OCI-LY3 (cell line): ENCODE measurements around the gene TMPRSS3.

Source experiments
- H2AFZ ChIP-seq: fragments of 200-600, 300-600 bp; shearing (Covaris generic); 2 replicates; pipeline ENCODE4 v1.6.0; 2014; ENCODE audit warnings: antibody characterized with exemption, low read depth, low read length
- H3K27ac ChIP-seq: fragments of 200-600, 300-600 bp; sonication (generic); 2 replicates; pipeline ENCODE4 v1.5.1; 2014; ENCODE audit warnings: mild to moderate bottlenecking, low read length, moderate library complexity, mixed read lengths
- H3K27me3 ChIP-seq: fragments of 200-600, 300-600 bp; sonication (generic); 2 replicates; pipeline ENCODE4 v1.6.1; 2014; ENCODE audit warnings: low read depth, low read length, mixed read lengths
- H3K36me3 ChIP-seq: fragments of 200-600, 300-600 bp; sonication (generic); replicated peaks from 2 replicates; pipeline ENCODE3; 2014; ENCODE audit warnings: low read depth, low read length, mixed read lengths
- H3K4me1 ChIP-seq: fragments of 300-600, 200-600 bp; sonication (generic); 2 replicates; pipeline ENCODE4 v1.6.1; 2014; ENCODE audit warnings: low read length, mixed read lengths
- H3K4me2 ChIP-seq: fragments of 200-600, 300-600 bp; sonication (generic); 2 replicates; pipeline ENCODE4 v1.6.1; 2014; ENCODE audit warnings: low read length, mixed read lengths
- H3K4me3 ChIP-seq: fragments of 300-600, 200-600 bp; sonication (generic); 2 replicates; pipeline ENCODE4 v1.5.1; 2014; ENCODE audit warnings: antibody characterized with exemption, mild to moderate bottlenecking, low read length, moderate library complexity
- H3K79me2 ChIP-seq: fragments of 300-600, 200-600 bp; shearing (Covaris generic); 2 replicates; pipeline ENCODE4 v1.6.1; 2014; ENCODE audit warnings: mild to moderate bottlenecking, low read length, mixed read lengths
- H3K9ac ChIP-seq: fragments of 300-600, 200-600 bp; shearing (Covaris generic); 2 replicates; pipeline ENCODE4 v1.6.0; 2014; ENCODE audit warnings: mild to moderate bottlenecking, low read length, moderate library complexity
- H3K9me3 ChIP-seq: fragments of 200-600, 300-600 bp; shearing (Covaris generic); 2 replicates; pipeline ENCODE4 v1.6.1; 2014; ENCODE audit warnings: low read length, mixed read lengths; ENCODE audit not compliant: insufficient read depth
- H4K20me1 ChIP-seq: fragments of 200-600, 300-600 bp; sonication (generic); 2 replicates; pipeline ENCODE4 v1.6.1; 2016; ENCODE audit warnings: low read length, mixed read lengths; ENCODE audit not compliant: insufficient read depth
- CTCF ChIP-seq: fragments of 200-600, 300-600 bp; sonication (generic); IDR thresholded peaks from 2 replicates; pipeline ENCODE4 v1.5.1; 2014; ENCODE audit warnings: antibody characterized with exemption, low read length, low read depth
- EZH2phosphoT487 ChIP-seq: fragments of 200-600 bp; shearing (Covaris generic); IDR thresholded peaks from 2 replicates; pipeline ENCODE4 v1.6.1; 2018; ENCODE audit warnings: antibody characterized with exemption, mixed run types, low read depth

TMPRSS3 gene

DNA sequence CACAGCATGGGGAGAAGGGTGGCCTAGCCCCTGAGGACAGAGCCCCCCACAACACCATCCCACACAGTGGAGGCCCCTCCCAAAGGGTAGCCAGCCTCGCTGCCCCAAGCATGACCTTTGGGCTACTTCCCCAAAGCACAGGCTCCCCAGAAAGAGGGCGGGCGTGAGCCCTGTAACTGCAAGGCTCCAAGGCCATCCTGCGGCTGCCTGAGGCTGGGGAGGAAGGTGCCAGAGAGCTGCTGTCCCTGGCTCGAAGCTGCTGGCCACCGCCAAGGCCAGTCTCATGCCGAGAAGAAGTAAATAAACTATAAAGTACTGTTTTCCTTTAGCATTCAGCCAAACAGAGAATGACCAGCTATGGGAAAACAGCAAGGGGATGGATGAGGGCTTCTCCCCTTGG lies 35.3 kb upstream of the TMPRSS3 start:
- Histone ChIP-seq H3K4me2 (no peak overlapping the region), H3K4me3 (no peak overlapping the region), H4K20me1 (no peaks in the 10 kb centered on the region), H3K27me3 (peaks cover 13% of the 10 kb centered on the region), H3K27ac (no peak overlapping the region), H2AFZ (no peak overlapping the region), H3K4me1 (no peaks in the 10 kb centered on the region), H3K9me3 (no peaks in the 10 kb centered on the region), H3K79me2 (no peaks in the 10 kb centered on the region), H3K36me3 (no peaks in the 10 kb centered on the region), H3K9ac (no peak overlapping the region)
- TF ChIP-seq CTCF (no peak), EZH2phosphoT487 (no peak)

DNA sequence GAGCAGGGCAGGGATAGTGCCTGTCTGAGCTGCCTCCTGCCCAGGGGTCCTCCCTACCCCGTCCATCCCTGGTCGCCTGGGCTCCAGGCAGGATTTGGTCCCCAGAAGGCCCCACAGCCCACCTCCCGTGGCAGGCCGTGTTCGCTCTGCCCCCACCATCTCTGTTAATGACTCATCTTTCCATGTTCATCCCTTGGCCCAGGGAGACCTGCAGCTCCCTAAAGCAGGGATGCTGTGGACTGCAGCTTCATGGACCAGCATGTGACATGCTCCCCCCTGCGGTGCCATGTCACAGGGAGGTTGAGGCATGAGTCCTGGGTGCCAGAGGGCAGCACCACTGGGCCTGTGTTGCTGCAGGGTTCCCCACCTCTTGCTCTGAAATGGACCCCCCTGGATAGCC lies 34.7 kb upstream of the TMPRSS3 start:
- Histone ChIP-seq H3K27me3 (peaks cover 17% of the 10 kb centered on the region), H3K9me3 (no peaks in the 10 kb centered on the region), H3K27ac (no peak overlapping the region), H2AFZ (no peak overlapping the region), H3K36me3 (no peaks in the 10 kb centered on the region), H3K4me2 (no peak overlapping the region), H3K9ac (no peak overlapping the region), H4K20me1 (no peaks in the 10 kb centered on the region), H3K4me1 (no peaks in the 10 kb centered on the region), H3K79me2 (no peaks in the 10 kb centered on the region), H3K4me3 (no peak overlapping the region)
- TF ChIP-seq CTCF (no peak), EZH2phosphoT487 (no peak)

DNA sequence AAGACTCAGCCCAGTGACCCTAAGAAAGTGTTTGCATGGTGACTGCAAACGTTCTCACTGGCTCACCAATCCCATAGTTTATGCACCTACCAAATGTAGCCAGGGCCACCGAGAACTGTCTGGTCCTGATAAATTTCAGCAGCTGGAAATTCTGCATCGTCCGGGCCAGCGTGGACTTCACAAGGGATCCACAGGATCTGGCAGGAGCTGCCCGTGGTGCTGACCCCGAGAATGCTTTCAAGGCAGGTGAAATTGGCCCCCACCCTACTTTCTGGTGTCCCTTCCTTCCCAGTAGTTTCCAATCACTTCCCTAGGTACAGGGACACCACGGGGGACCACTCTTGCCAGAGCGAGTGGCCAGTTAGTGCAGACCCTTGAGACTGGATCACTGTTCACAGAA lies 34.0 kb upstream of the TMPRSS3 start:
- Histone ChIP-seq H3K27ac (no peak overlapping the region), H3K27me3 (peaks cover 18% of the 10 kb centered on the region), H2AFZ (no peak overlapping the region), H3K4me2 (no peak overlapping the region), H3K9ac (no peak overlapping the region), H3K9me3 (no peaks in the 10 kb centered on the region), H3K36me3 (no peaks in the 10 kb centered on the region), H3K79me2 (no peaks in the 10 kb centered on the region), H3K4me3 (no peak overlapping the region), H4K20me1 (no peaks in the 10 kb centered on the region), H3K4me1 (no peaks in the 10 kb centered on the region)
- TF ChIP-seq EZH2phosphoT487, result no peak
- TF ChIP-seq CTCF, result no peak

DNA sequence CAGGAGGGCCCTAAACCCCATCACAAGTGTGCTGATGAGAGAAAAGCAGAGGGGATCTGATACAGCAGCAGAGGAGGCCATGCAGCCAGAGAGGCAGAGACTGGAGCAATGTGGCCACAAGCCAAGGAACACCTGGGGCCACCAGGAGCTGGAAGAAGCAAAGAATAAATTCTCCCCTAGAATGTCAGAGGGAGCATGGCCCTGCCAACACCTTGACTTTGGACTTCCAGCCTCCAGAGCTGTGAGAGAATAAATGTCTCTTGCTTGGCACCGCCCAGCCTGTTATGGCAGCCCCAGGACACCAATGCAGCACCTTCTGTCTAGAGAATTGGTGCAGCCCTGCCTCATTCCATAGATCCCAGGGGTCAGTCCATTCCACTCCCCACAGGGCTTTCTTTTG lies 33.2 kb upstream of the TMPRSS3 start:
- Histone ChIP-seq H3K9me3 (no peaks in the 10 kb centered on the region), H3K9ac (no peak overlapping the region), H3K27ac (no peak overlapping the region), H4K20me1 (no peaks in the 10 kb centered on the region), H3K4me3 (no peak overlapping the region), H2AFZ (no peak overlapping the region), H3K36me3 (no peaks in the 10 kb centered on the region), H3K79me2 (no peaks in the 10 kb centered on the region), H3K27me3 (peaks cover 20% of the 10 kb centered on the region; the same call in 1 of the 2 replicates), H3K4me2 (no peak overlapping the region), H3K4me1 (no peaks in the 10 kb centered on the region)
- TF ChIP-seq EZH2phosphoT487 (no peak), CTCF (no peak)
